Osteocyte (in vitro differentiated cells): ENCODE data around the gene GIPC1. TPM values are rescaled to one million over a fixed set of nuclear protein-coding genes. Genes with fewer than 3 reads are reported as not detected.

ENCODE experiments used
- DNase-seq: peaks from one replicate; pipeline ENCODE4 v3.0.0; 2021; ENCODE audit warnings: mixed read lengths; ENCODE audit not compliant: unreplicated experiment; ENCODE audit errors: extremely low spot score
- H3K27ac Mint-ChIP-seq: one replicate; pipeline ENCODE4 v1.8.0; 2021; ENCODE audit warnings: mild to moderate bottlenecking, mixed read lengths; ENCODE audit not compliant: unreplicated experiment
- H3K27me3 Mint-ChIP-seq: one replicate; pipeline ENCODE4 v1.8.0; 2021; ENCODE audit warnings: mixed read lengths; ENCODE audit not compliant: unreplicated experiment
- H3K36me3 Mint-ChIP-seq: one replicate; pipeline ENCODE4 v1.8.0; 2021; ENCODE audit warnings: mixed read lengths; ENCODE audit not compliant: unreplicated experiment
- H3K4me1 Mint-ChIP-seq: one replicate; pipeline ENCODE4 v1.8.0; 2021; ENCODE audit warnings: mixed read lengths; ENCODE audit not compliant: unreplicated experiment
- H3K4me3 Mint-ChIP-seq: one replicate; pipeline ENCODE4 v1.8.0; 2021; ENCODE audit warnings: mild to moderate bottlenecking, moderate library complexity, mixed read lengths; ENCODE audit not compliant: unreplicated experiment
- H3K9me3 Mint-ChIP-seq: one replicate; pipeline ENCODE4 v1.8.0; 2021; ENCODE audit warnings: mixed read lengths; ENCODE audit not compliant: unreplicated experiment
- CTCF ChIP-seq: fragments of 200-600 bp; sonication (generic); IDR thresholded peaks from 2 replicates; pipeline ENCODE4 v1.5.0; 2021; ENCODE audit warnings: antibody characterized with exemption, mild to moderate bottlenecking, moderate library complexity
- total RNA-seq: library from RNA; stranded (reverse); gene quantifications from 2 replicates; pipeline ENCODE4 v1.2.1, GENCODE V29; 2021

GIPC1 gene
- total RNA-seq, 1 donor from 2014 or later: 89.0 TPM

- TF ChIP-seq CTCF: peak; percentile 97
- Mint-ChIP-seq H3K4me3 (no peak overlapping the region), H3K27ac (no peak overlapping the region), H3K4me1 (peaks cover 33% of the 10 kb centered on the region), H3K36me3 (peaks cover 7% of the 10 kb centered on the region), H3K27me3 (no peaks in the 10 kb centered on the region), H3K9me3 (no peaks in the 10 kb centered on the region)
- peak; percentile 91 for DNase-seq
Observed at GRCh38 chr19:14472202-14472938, 23.6 kb downstream of the GIPC1 start.

- peaks cover 26% of the 10 kb centered on the region for H3K4me1 Mint-ChIP-seq
- DNase-seq: no peak
- H3K27me3 Mint-ChIP-seq: no peaks in the 10 kb centered on the region
- no peak overlapping the region for H3K27ac Mint-ChIP-seq
- H3K36me3 Mint-ChIP-seq: peaks cover 7% of the 10 kb centered on the region
- no peak for TF ChIP-seq CTCF
- no peak overlapping the region for H3K4me3 Mint-ChIP-seq
- H3K9me3 Mint-ChIP-seq: no peaks in the 10 kb centered on the region
Observed at GRCh38 chr19:14471436-14472187, 24.3 kb downstream of the GIPC1 start.

GRCh38 chr19:14470031-14470876 is 25.7 kb downstream of the GIPC1 start:
- no peak for TF ChIP-seq CTCF
- no peak for DNase-seq
- H3K4me3 Mint-ChIP-seq: no peak overlapping the region

GRCh38 chr19:14467816-14468215 is 28.1 kb downstream of the GIPC1 start:
- Mint-ChIP-seq H3K4me1 (peaks cover 5% of the 10 kb centered on the region), H3K27me3 (no peaks in the 10 kb centered on the region), H3K36me3 (peaks cover 21% of the 10 kb centered on the region), H3K27ac (no peak overlapping the region), H3K4me3 (no peak overlapping the region), H3K9me3 (no peaks in the 10 kb centered on the region)
- TF ChIP-seq CTCF: no peak
- DNase-seq: no peak

More at GRCh38 chr19:14470031-14470876, 25.7 kb downstream of the GIPC1 start:
- Mint-ChIP-seq H3K4me1 (peaks cover 13% of the 10 kb centered on the region), H3K27me3 (no peaks in the 10 kb centered on the region), H3K36me3 (peaks cover 11% of the 10 kb centered on the region), H3K9me3 (no peaks in the 10 kb centered on the region), H3K27ac (no peak overlapping the region)
